NK-92 (cell line): ENCODE results near the gene RBMS3.

Experiments
- DNase-seq: peaks from one replicate; lab custom pipeline; 2025; ENCODE audit not compliant: unreplicated experiment; lab: John Stamatoyannopoulos, UW

RBMS3 gene

GRCh38 chr3:29701326-29701983 is 420.6 kb downstream of the RBMS3 start:
- no peak for DNase-seq

DNA sequence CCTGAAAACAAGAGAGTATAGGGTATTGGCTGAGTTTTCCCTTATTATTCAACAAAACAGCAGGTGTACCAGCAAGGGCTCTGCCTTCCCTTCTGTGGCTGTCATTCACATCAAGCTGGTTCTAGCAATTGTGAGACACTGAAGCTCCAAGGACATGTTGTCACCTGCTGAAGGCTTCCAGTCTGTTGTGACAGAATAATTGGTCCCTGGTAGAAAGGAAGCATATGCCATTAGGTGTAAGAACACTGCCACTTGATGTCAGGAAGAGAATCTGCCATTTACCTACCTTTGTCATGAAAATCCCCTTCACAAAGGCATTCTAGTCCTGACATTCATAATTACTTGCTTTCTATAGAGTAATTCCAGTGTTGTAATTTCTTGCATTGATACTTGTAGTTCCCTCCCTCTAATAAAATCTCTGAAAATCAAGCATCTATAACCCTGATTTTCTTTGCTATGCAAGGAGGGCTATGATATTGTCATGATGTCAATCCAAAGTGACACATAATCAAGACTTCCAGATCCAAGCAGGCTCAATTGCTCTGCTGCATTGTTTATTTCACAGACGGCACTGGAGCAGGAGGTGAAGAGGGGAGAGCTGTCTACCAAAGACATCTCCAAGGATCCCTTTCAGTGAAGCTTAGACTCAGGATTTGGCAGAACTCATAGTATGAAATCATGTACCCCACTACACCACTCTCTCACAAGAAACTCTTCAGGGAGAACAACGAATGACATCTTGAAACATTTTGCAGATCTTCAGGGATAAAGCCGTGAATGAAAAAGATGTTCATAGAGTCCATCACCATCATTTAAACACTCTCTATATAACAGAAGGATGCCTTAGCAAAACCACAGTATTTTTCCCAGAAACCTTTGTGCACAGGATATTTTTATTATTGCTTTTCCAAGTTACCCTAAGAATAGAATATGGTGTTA is 425.3 kb downstream of the RBMS3 start:
- no peak for DNase-seq

DNA sequence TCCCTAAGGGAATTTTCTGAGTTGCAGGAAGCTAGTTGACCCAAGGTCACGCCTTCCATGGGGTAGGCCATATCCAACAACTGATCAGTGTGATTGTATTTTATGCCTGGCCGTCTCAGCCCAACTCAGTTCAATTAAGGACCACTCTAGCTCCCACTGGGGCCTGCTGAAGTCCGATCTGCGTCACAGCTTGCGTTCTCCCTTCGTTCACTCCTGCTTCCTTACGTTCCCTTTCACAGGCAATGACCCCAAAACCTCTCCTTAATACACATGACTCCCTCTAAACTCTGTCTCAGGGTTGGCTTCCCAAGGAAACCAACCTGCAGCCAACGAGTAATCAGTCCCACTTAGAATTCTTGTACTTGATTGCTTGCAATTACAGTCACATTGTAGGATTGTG is 428.0 kb downstream of the RBMS3 start:
- no peak for DNase-seq

DNA sequence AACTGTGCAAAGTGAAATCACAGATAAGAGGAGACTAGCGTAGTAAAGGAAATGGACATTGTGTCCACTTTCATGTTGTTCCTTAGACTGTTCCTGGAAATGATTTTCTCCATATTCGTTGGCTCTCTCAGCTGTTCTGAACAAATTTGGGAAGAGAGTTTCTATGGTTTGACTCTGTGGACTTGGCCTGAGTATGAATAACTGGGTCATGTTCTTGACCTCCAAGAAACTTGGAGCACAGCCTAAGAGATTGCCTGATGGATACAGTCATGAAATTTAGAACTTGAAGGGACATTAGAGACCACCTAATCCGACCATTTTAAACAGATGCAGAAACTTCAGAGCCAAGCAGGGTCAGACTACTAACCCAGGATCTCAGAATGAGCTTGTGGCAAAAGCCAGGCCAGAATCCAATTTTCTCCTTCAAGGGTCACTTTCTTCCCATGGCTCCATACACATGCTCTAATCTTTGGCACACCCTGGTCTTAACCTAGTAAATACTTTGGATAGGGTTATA is 430.4 kb downstream of the RBMS3 start:
- no peak for DNase-seq

- no peak for DNase-seq
Measured at GRCh38 chr3:29716213-29716612, 435.3 kb downstream of the RBMS3 start.

- no peak for DNase-seq
Measured at GRCh38 chr3:29718661-29719065, 437.8 kb downstream of the RBMS3 start.

- no peak for DNase-seq
Measured at GRCh38 chr3:29720665-29721064, 439.8 kb downstream of the RBMS3 start.

- DNase-seq, result no peak
Measured at GRCh38 chr3:29721789-29722188, 440.9 kb downstream of the RBMS3 start.

- no peak for DNase-seq
Measured at GRCh38 chr3:29731050-29731449, 450.2 kb downstream of the RBMS3 start.

DNA sequence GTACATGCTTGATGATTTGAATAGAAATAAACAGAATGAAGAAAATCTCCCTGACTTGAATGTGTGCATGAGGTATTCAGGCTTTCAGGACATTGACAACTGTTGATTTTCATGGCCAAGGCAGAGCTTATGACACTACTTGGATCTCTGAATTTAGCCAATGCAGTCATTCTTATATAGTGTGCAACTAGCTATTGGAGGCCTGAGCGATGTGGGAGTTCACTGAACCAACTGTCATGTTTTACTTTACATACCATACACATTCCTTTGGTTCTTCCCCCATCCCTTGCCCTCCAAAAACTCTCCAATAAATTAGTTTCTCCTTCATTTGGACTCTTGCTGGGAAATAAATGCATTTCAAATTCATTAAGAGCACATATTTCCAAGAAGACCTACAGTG is 460.4 kb downstream of the RBMS3 start:
- no peak for DNase-seq

GRCh38 chr3:29745232-29745870 is 464.5 kb downstream of the RBMS3 start:
- DNase-seq, result no peak

- no peak for DNase-seq
Measured at GRCh38 chr3:29746163-29746760, 465.4 kb downstream of the RBMS3 start.

DNA sequence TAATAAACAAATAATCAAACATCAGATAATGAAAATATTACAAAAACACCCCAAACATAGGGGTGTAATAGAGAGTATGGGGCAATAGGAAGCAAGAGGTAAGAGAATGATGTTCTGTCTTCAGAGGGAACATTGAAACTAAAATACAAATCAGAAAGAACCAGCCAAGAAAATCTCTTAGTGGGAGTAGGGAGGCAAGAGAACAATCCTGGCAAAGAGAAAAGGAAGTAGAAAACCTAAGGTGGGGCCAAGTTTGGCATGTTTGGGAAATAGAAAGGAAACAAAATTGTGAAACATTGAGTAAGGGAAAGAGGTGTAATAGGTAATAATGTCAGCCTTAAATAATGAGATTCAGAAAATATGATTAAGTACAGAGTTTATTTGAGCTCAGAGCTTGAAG is 467.1 kb downstream of the RBMS3 start:
- no peak for DNase-seq

DNA sequence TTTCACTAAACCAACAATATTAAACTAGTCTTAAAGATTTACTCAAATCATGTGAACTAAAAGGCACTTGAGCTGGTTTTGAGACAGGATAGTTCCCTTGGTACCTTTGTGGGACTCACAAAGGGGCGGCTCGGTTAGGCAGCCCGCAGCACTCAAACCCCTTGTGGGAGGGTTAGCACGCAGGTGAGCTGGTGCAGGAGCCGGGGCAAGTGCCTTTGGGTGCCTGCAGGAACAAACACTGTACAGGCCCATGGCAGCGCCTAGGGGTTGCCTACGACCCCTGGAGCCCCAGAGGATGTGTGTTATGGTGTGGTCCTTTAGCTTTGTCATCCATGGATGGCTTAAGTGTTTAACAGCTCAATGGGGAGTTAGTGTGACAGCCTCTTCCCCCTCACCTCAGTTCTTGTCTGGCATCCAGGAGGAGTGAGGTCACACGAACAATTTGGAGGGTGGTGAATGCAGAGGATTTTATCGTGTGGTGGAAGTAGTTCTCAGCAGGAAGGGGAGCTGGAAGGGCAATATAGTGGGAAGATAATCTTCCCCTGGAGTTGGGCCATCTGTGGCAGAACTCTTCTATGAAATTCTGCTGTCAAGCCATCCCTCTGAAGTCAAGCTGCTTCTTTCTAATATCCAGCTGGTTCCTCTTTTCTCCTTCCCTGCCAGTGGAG is 470.9 kb downstream of the RBMS3 start:
- DNase-seq, result no peak

GRCh38 chr3:29754346-29754745 is 473.5 kb downstream of the RBMS3 start:
- DNase-seq, result no peak

DNA sequence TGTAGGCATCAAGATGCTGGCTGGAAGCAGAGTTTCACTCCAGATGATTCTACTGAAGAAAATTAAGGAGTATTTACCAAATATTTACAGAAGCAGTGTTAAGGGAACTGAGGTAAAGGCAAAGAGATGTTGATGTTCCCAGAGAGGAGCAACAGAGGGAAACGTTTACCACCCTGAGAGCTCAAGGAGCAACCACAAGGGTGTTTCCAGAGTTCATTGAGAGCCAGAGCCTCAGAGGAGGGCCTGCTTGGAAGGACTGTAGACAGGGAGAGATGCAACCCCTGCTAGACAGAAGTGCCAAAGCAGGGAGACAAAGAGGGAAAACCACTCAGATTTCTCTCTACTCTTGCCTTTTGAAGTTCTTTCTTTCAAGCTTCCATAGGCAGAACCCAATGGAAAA is 474.5 kb downstream of the RBMS3 start:
- no peak for DNase-seq

GRCh38 chr3:29757054-29757777 is 476.3 kb downstream of the RBMS3 start:
- no peak for DNase-seq

- no peak for DNase-seq
Measured at GRCh38 chr3:29758108-29758433, 477.2 kb downstream of the RBMS3 start.

DNA sequence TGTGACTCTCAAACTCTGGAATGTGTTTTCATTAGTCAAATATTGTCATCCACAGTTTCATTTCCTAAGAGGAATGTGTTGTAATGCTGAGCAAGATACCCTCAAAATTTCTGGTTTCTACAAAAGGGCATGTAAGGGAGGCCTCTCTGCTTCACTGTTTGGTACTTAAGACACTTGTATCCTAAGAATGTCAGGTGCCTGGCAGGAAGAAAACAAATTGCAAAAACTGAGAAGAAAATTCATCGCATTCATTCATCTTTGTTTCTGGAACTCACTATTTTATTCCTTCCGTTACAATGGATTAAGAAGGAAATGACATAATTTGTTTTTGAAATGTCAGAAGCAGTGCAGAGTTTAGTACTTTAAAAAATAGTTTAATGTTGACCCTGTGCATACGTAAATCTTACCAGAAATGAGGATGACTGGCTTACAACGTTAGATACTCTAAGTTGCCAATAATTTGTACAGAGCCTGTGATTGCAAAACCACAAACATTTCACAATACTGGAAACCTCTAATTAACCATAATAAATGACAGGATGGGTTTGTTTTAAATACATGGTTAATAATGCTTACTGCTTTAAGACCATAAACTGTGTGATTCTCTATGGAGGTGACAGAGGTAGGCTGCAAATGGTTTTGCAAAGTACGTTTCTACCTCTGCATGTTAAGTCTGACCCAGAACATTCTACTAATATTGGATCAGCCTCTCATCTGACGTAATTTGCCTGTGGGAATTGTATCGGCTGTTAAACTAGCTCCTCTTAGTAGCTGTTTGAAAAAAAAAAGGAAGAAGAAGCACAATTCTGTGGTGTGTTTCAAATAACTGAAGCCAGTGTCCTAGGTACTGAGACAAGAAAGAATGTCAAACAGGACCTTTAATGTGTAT is 477.8 kb downstream of the RBMS3 start:
- DNase-seq, result no peak
